ENCODE measurements around the gene DDX1. TPM values are rescaled to one million over a fixed set of nuclear protein-coding genes. Genes with fewer than 3 reads are reported as not detected.
A peak's percentile ranks its signal among the peaks of the same experiment; 100 is the strongest.

DDX1 gene
- total RNA-seq, 1 donor from 2014 or later: 81.3 TPM

DNA sequence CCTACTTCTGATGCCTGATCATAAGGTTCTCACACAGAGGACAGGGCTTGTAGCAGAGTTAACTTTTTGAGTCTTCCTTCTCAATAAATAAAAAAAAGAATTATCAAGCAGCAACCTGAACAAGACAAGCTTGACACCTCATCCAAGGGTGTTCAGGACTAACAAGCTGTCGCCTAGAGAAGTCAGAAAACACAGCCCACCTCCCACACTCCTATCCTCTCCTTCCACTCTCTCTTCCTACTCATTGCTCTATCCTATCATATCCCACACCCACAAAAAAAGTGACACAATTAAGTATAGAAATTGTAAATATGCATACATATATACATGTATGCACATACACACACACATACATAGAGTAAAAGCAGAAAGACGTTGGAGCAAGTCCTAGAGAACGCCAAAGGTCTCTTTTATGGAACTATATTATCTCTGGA, 35.9 kb upstream of the DDX1 start:
- no peak overlapping the region for H3K4me3 ChIP-seq (ENCODE audit: low read depth, low read length)
- TF ChIP-seq CTCF (IDR thresholded peaks at IDR 0.05; ENCODE audit: insufficient read depth, low read length, severe bottlenecking): no peak
- H3K27me3 ChIP-seq (ENCODE audit: control insufficient read depth, insufficient read depth, low read length): no peaks in the 10 kb centered on the region
- DNase-seq (ENCODE audit: low read depth) (no peak), FAIRE-seq (no peak)
- H3K36me3 ChIP-seq (ENCODE audit: control insufficient read depth, insufficient read depth, low read length): peaks cover 3% of the 10 kb centered on the region

DNA sequence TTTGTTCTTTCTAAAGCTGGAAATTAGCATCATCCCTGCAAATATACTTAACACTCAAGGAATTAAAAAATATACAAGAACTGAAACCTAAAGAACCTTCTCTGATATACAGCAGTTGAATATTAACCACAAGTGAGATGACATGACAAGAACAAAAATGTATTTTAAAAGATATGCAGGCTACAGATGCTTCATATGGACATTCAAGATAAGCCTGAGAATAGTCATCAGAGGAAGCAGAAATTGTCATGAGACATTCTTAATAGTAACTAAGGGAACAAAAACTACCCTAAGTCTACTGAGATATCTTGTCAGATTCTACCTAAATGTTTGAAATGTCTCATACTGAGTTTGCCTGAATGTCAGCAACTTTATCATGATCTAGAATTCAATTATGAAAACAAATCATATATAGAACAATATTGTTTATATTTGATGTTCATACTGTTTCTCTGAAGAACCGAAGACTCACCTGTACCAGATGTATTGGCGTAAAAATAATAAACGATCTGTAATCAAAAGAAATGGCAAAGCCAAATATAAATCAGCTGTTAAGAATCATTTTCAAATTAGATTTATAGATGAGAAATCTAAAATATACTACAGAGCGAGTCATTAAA, 35.2 kb upstream of the DDX1 start:
- TF ChIP-seq CTCF (IDR thresholded peaks at IDR 0.05; ENCODE audit: insufficient read depth, low read length, severe bottlenecking): no peak
- DNase-seq (ENCODE audit: low read depth) (no peak), FAIRE-seq (no peak)

DNA sequence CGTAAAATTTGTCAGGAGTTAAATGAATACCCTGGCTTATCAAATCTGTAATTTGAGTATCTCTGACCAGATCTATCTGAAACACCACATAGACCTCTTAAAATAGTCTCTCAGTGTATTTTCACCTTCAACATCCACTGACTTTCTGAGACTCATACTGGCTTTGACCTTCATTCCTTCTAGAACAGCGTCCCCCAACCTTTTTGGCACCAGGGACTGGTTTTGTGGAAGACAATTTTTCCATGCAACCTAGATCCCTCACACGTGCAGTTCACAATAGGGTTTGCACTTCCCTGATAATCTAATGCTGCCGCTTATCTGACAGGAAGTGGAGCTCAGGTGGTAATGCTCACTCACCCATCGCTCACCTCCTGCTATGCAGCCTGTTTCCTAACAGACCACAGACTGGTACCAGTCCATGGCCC, 33.8 kb upstream of the DDX1 start:
- Histone ChIP-seq H3K36me3 (ENCODE audit: control insufficient read depth, insufficient read depth, low read length) (peaks cover 3% of the 10 kb centered on the region), H3K4me3 (ENCODE audit: low read depth, low read length) (no peak overlapping the region), H3K27me3 (ENCODE audit: control insufficient read depth, insufficient read depth, low read length) (no peaks in the 10 kb centered on the region)
- no peak for TF ChIP-seq CTCF (IDR thresholded peaks at IDR 0.05; ENCODE audit: insufficient read depth, low read length, severe bottlenecking)
- FAIRE-seq (no peak), DNase-seq (ENCODE audit: low read depth) (peak; percentile 54)

More for the DNA sequence above, 35.2 kb upstream of the DDX1 start:
- Histone ChIP-seq H3K4me3 (ENCODE audit: low read depth, low read length) (no peak overlapping the region), H3K36me3 (ENCODE audit: control insufficient read depth, insufficient read depth, low read length) (peaks cover 3% of the 10 kb centered on the region), H3K27me3 (ENCODE audit: control insufficient read depth, insufficient read depth, low read length) (no peaks in the 10 kb centered on the region)

DNA sequence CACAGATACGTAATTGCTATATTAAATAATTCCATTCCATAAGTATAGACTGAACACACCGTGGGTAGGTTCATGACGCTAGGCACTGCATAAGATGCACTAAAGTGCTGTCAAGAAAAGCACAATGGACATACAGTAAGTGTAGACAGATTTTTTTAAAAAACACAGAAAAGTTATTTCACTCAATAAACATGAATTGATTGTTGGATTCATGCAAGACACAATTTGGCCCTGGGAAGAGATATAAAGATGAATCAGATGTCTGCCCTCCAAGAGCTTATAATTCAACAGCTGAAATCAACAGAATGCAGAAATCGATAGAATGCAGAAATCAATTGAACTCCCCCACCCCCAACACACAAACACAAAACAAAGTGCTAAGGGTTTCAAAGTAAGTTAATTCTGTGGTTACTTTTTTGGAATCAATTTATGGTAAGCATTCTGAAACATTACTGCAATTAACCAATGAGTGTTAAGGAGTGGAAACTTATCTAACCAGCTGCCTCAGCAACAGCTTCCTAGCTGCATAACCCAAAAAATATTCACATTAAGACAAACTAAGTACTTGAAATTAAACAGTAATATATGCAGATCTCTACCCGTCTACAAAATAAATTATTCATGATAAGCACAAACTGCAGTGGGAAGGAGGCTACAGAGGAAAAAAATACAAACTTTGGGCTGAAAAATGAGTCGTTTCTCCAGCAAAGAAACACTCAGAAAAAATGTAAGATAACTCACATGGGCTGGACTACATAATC, 32.1 kb upstream of the DDX1 start:
- no peaks in the 10 kb centered on the region for H3K27me3 ChIP-seq (ENCODE audit: control insufficient read depth, insufficient read depth, low read length)
- TF ChIP-seq CTCF (IDR thresholded peaks at IDR 0.05; ENCODE audit: insufficient read depth, low read length, severe bottlenecking): no peak
- FAIRE-seq (no peak), DNase-seq (ENCODE audit: low read depth) (no peak)
- H3K36me3 ChIP-seq (ENCODE audit: control insufficient read depth, insufficient read depth, low read length): peaks cover 2% of the 10 kb centered on the region
- H3K4me3 ChIP-seq (ENCODE audit: low read depth, low read length): peak overlapping the region; percentile 75

- Histone ChIP-seq H3K4me3 (ENCODE audit: low read depth, low read length) (peak overlapping the region; percentile 75), H3K27me3 (ENCODE audit: control insufficient read depth, insufficient read depth, low read length) (no peaks in the 10 kb centered on the region), H3K36me3 (ENCODE audit: control insufficient read depth, insufficient read depth, low read length) (peaks cover 2% of the 10 kb centered on the region)
- FAIRE-seq (no peak), DNase-seq (ENCODE audit: low read depth) (peak; percentile 20)
- no peak for TF ChIP-seq CTCF (IDR thresholded peaks at IDR 0.05; ENCODE audit: insufficient read depth, low read length, severe bottlenecking)
Observed at GRCh38 chr2:15560140-15560987, 31.3 kb upstream of the DDX1 start.
